A673 (cell line): ENCODE results near the gene ATF4.

Experiments
- EZH2 ChIP-seq: fragments of 200-600 bp; sonication (generic); IDR thresholded peaks from 2 replicates; pipeline ENCODE4 v1.6.1; 2017; ENCODE audit warnings: borderline replicate concordance, low read depth, mild to moderate bottlenecking, mixed read lengths, antibody characterized with exemption, low read length; ENCODE audit not compliant: poor library complexity, severe bottlenecking
- TF ChIP-seq, protein P1 (sequence below): fragments of 300-800, 200-600 bp; sonication (generic); conservative IDR thresholded peaks from 2 replicates; pipeline ENCODE4 v1.5.1; 2017; ENCODE audit warnings: low read depth, mild to moderate bottlenecking, antibody characterized with exemption, low read length, moderate library complexity, mixed read lengths

- TF ChIP-seq, protein P1, sequence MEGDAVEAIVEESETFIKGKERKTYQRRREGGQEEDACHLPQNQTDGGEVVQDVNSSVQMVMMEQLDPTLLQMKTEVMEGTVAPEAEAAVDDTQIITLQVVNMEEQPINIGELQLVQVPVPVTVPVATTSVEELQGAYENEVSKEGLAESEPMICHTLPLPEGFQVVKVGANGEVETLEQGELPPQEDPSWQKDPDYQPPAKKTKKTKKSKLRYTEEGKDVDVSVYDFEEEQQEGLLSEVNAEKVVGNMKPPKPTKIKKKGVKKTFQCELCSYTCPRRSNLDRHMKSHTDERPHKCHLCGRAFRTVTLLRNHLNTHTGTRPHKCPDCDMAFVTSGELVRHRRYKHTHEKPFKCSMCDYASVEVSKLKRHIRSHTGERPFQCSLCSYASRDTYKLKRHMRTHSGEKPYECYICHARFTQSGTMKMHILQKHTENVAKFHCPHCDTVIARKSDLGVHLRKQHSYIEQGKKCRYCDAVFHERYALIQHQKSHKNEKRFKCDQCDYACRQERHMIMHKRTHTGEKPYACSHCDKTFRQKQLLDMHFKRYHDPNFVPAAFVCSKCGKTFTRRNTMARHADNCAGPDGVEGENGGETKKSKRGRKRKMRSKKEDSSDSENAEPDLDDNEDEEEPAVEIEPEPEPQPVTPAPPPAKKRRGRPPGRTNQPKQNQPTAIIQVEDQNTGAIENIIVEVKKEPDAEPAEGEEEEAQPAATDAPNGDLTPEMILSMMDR = no peak
- no peak for TF ChIP-seq EZH2
Measured at GRCh38 chr22:39524753-39525657, 4.6 kb downstream of the ATF4 start.
